ENCODE measurements around the gene RPL41. TPM values are rescaled to one million over a fixed set of nuclear protein-coding genes. Genes with fewer than 3 reads are reported as not detected.
A peak's percentile ranks its signal among the peaks of the same experiment; 100 is the strongest.

RPL41 gene
- polyA plus RNA-seq, 1 of the 3 experiments (the other 2 are of a cell fraction), result 12,464 TPM

- CTCF ChIA-PET, result interaction anchor here (1.1 to 16.0 kb wide), 9 partner anchors 8 to 95 kb away, joined by 3 to 272 read pairs (median 7); partner anchors contain the start of genes MYL6, MYL6B, RNF41 and SMARCC2
- peaks cover 34% of the 10 kb centered on the region for H3F3A ChIP-seq (replicated peaks; ENCODE audit: insufficient read depth)
- TF ChIP-seq FOSL2 (IDR thresholded peaks at IDR 0.05; ENCODE audit: borderline replicate concordance, low read depth) (no peak), RAD21 (IDR thresholded peaks at IDR 0.05; ENCODE audit: low read length) (no peak), NFIC (IDR thresholded peaks at IDR 0.05; ENCODE audit: borderline replicate concordance) (peak; percentile 46; the same call in 1 of the 2 replicates)
- H3K36me3 ChIP-seq (replicated peaks in 1 of 2; ENCODE audit: control insufficient read depth in 1 of 2, insufficient read depth in 2 of 2, low read length in 1 of 2), result peaks cover 22 to 25% of the 10 kb centered on the region in 2 experiments
- POLR2A ChIA-PET, result interaction anchor here (0.9 to 2.9 kb wide), 11 partner anchors 10 to 234 kb away, joined by 3 to 44 read pairs (median 7); partner anchors contain the start of genes MYL6, PA2G4, RNF41 and RPL41
- H3K9ac ChIP-seq, result peak overlapping the region; percentile 66
- 7% methylated on average over 8 of the region's 8 CpGs for WGBS (ENCODE audit: low lambda C conversion rate)
- DNase-seq, result no peak
- no peaks in the 10 kb centered on the region for H3K27me3 ChIP-seq (ENCODE audit: insufficient read depth)
- no peaks in the 10 kb centered on the region for H3K9me2 ChIP-seq
- peak overlapping the region; percentile 86 for H3K4me2 ChIP-seq
- no peaks in the 10 kb centered on the region for H3K9me3 ChIP-seq
- peak overlapping the region; percentile 77 to 88 for H3K27ac ChIP-seq (ENCODE audit: low read depth in 2 of 2, low read length in 1 of 2)
- peak overlapping the region; percentile 57; the same call in 1 of the 2 replicates for H2AFZ ChIP-seq (ENCODE audit: low read depth)
- H4K20me1 ChIP-seq (ENCODE audit: insufficient read depth), result no peaks in the 10 kb centered on the region
- H3K79me2 ChIP-seq (ENCODE audit: insufficient read depth), result peaks cover 63% of the 10 kb centered on the region
- H3K4me1 ChIP-seq (ENCODE audit: control insufficient read depth in 1 of 2, insufficient read depth in 2 of 2, low read depth in 1 of 2, low read length in 1 of 2), result peaks cover 13 to 23% of the 10 kb centered on the region in 2 experiments
- peak overlapping the region; percentile 39 to 61 for H3K4me3 ChIP-seq (ENCODE audit: low read depth in 2 of 2, low read length in 1 of 2)
Observed at GRCh38 chr12:56127485-56127887, 11.1 kb downstream of the RPL41 start.

GRCh38 chr12:56127888-56128669 is 11.6 kb downstream of the RPL41 start, which contains the start of gene ESYT1:
Gene ESYT1, plus strand, starts transcription at chr12:56128267. Its CDS starts 53 bp downstream, at chr12:56128320.
- POLR2A ChIA-PET, result interaction anchor here (0.6 to 2.9 kb wide), 15 partner anchors 9 to 234 kb away, joined by 3 to 44 read pairs (median 6); partner anchors contain the start of genes MYL6, MYL6B, PA2G4 and RNF41
- Histone ChIP-seq H3F3A (replicated peaks; ENCODE audit: insufficient read depth) (peaks cover 34% of the 10 kb centered on the region), H4K20me1 (ENCODE audit: insufficient read depth) (no peaks in the 10 kb centered on the region), H3K9me3 (no peaks in the 10 kb centered on the region), H3K27ac (ENCODE audit: low read depth in 2 of 2, low read length in 1 of 2) (peak within 1 kb of the TSS; percentile 85 to 88), H3K4me3 (ENCODE audit: low read depth in 2 of 2, low read length in 1 of 2) (peak within 1 kb of the TSS; percentile 67 to 89), H2AFZ (ENCODE audit: low read depth) (peak within 1 kb of the TSS; percentile 57; the same call in 1 of the 2 replicates), H3K9ac (peak within 1 kb of the TSS; percentile 88), H3K4me2 (peak within 1 kb of the TSS; percentile 98), H3K9me2 (no peaks in the 10 kb centered on the region), H3K79me2 (ENCODE audit: insufficient read depth) (peaks cover 58% of the 10 kb centered on the region), H3K36me3 (replicated peaks in 1 of 2; ENCODE audit: control insufficient read depth in 1 of 2, insufficient read depth in 2 of 2, low read length in 1 of 2) (peaks cover 25 to 28% of the 10 kb centered on the region in 2 experiments), H3K4me1 (ENCODE audit: control insufficient read depth in 1 of 2, insufficient read depth in 2 of 2, low read depth in 1 of 2, low read length in 1 of 2) (peaks cover 13 to 23% of the 10 kb centered on the region in 2 experiments), H3K27me3 (ENCODE audit: insufficient read depth) (no peaks in the 10 kb centered on the region)
- CTCF ChIA-PET, result interaction anchor here (0.6 to 16.0 kb wide), 13 partner anchors 8 to 94 kb away, joined by 3 to 272 read pairs (median 5); partner anchors contain the start of genes MYL6, MYL6B, RNF41 and SMARCC2
- under 1% methylated on average over 21 of the region's 49 CpGs for WGBS (ENCODE audit: low lambda C conversion rate)
- peak; percentile 94 for DNase-seq
- no peak for TF ChIP-seq EP300 (IDR thresholded peaks at IDR 0.05; ENCODE audit: borderline replicate concordance in 1 of 2, low read depth in 1 of 2, low read length in 1 of 2)
- peak; percentile 86 for TF ChIP-seq TAF1 (IDR thresholded peaks at IDR 0.05; ENCODE audit: borderline replicate concordance, low read depth, low read length)
- TF ChIP-seq REST (IDR thresholded peaks at IDR 0.05; ENCODE audit: low read depth, low read length), result peak; percentile 53; the same call in 1 of the 2 replicates
- TF ChIP-seq, protein P1, sequence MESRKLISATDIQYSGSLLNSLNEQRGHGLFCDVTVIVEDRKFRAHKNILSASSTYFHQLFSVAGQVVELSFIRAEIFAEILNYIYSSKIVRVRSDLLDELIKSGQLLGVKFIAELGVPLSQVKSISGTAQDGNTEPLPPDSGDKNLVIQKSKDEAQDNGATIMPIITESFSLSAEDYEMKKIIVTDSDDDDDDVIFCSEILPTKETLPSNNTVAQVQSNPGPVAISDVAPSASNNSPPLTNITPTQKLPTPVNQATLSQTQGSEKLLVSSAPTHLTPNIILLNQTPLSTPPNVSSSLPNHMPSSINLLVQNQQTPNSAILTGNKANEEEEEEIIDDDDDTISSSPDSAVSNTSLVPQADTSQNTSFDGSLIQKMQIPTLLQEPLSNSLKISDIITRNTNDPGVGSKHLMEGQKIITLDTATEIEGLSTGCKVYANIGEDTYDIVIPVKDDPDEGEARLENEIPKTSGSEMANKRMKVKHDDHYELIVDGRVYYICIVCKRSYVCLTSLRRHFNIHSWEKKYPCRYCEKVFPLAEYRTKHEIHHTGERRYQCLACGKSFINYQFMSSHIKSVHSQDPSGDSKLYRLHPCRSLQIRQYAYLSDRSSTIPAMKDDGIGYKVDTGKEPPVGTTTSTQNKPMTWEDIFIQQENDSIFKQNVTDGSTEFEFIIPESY (IDR thresholded peaks at IDR 0.05; ENCODE audit: borderline replicate concordance, low read depth), result no peak
- peak; percentile 79; the same call in 1 of the 2 replicates for TF ChIP-seq RFX5 (IDR thresholded peaks at IDR 0.05; ENCODE audit: low read length)
- TF ChIP-seq NRF1 (IDR thresholded peaks at IDR 0.05; ENCODE audit: low read depth, low read length), result no peak
- no peak; the same call in 1 of the 2 replicates for TF ChIP-seq CTCF (IDR thresholded peaks at IDR 0.05)
- TF ChIP-seq USF1 (IDR thresholded peaks at IDR 0.05; ENCODE audit: borderline replicate concordance, low read depth), result no peak; the same call in 1 of the 2 replicates
- peak; percentile 86 for TF ChIP-seq POLR2AphosphoS5 (IDR thresholded peaks at IDR 0.05; ENCODE audit: low read depth, low read length)
- peak; percentile 9; the same call in 1 of the 2 replicates for TF ChIP-seq FOSL2 (IDR thresholded peaks at IDR 0.05; ENCODE audit: borderline replicate concordance, low read depth)
- TF ChIP-seq, protein P2, sequence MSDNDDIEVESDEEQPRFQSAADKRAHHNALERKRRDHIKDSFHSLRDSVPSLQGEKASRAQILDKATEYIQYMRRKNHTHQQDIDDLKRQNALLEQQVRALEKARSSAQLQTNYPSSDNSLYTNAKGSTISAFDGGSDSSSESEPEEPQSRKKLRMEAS (IDR thresholded peaks at IDR 0.05; ENCODE audit: low read depth), result peak; percentile 74; the same call in 1 of the 2 replicates
